ENCODE measurements around the gene GALNS.

DNA sequence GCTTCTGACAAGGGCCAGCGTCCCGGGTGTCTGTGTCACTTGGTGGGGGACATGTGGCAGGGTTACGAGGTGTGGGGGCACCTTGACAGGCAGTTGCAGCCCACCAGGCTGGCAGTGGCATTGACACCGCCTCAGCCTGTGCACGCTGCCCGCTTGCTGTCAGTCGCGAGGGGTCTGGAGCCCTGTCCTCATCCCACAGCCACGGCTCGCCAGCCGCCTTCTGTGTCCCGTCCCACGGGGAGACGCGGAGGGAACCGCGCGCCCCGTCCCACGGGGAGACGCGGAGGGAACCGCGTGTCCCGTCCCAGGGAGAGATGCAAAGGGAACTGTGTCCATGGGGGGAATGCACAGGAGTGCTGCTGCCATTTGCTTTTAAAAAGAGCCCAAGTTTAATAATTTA is 6.2 kb upstream of the GALNS start:
- TF ChIP-seq, protein P1, sequence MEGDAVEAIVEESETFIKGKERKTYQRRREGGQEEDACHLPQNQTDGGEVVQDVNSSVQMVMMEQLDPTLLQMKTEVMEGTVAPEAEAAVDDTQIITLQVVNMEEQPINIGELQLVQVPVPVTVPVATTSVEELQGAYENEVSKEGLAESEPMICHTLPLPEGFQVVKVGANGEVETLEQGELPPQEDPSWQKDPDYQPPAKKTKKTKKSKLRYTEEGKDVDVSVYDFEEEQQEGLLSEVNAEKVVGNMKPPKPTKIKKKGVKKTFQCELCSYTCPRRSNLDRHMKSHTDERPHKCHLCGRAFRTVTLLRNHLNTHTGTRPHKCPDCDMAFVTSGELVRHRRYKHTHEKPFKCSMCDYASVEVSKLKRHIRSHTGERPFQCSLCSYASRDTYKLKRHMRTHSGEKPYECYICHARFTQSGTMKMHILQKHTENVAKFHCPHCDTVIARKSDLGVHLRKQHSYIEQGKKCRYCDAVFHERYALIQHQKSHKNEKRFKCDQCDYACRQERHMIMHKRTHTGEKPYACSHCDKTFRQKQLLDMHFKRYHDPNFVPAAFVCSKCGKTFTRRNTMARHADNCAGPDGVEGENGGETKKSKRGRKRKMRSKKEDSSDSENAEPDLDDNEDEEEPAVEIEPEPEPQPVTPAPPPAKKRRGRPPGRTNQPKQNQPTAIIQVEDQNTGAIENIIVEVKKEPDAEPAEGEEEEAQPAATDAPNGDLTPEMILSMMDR (IDR thresholded peaks at IDR 0.05), result no peak
- no peak for TF ChIP-seq EZH2 (IDR thresholded peaks at IDR 0.05; ENCODE audit: borderline replicate concordance, insufficient read depth, low read depth, low read length, poor library complexity, severe bottlenecking)

Data from B cell (primary cell).